K562 (cell line): Measurements from ENCODE around the gene NTN3. TPM values are rescaled to one million over a fixed set of nuclear protein-coding genes. Genes with fewer than 3 reads are reported as not detected.

Source experiments
- TGIF2 ChIP-seq: sonication (generic); formaldehyde crosslinking; IDR thresholded peaks from 2 replicates; pipeline ENCODE4 v1.8.1; 2022; ENCODE audit warnings: mild to moderate bottlenecking, missing genetic modification reagents, moderate library complexity
- polyA plus RNA-seq, 8 experiments: library from polyadenylated mRNA; depleted of rRNA in 4 of 8; stranded (reverse) in 5 of 8; unstranded in 3 of 8; fragments of >200 nt; fragmentation: Nextera tagmentation in 2 of 8; fragmentation: Illumina TruSeq in 1 of 8; extraction: Ambion mirVana in 2 of 8; extraction: Trizol in 1 of 8; gene quantifications; 2 replicates each; pipeline versions ENCODE4 v1.2.1 to v1.2.3, GENCODE V29; 2011 to 2014; ENCODE audit warnings: inconsistent platforms in 1 of 8, missing spikeins in 1 of 8
- total RNA-seq, 7 experiments: library from RNA; depleted of rRNA in 6 of 7; stranded (reverse); fragments of >200 nt in 6 of 7; fragmentation: Illumina TruSeq in 2 of 7; extraction: Trizol in 2 of 7; gene quantifications; 2 replicates each; pipeline versions ENCODE4 v1.2.1 to v1.2.3, GENCODE V29; 2011 to 2021; ENCODE audit warnings: low replicate concordance in 1 of 7
- TF ChIP-seq, protein P1 (sequence below), 2 experiments: fragments of 450-650 bp in 1 of 2; sonication (generic) in 1 of 2; formaldehyde crosslinking in 1 of 2; IDR thresholded peaks; 2 replicates each; pipeline versions ENCODE4 v1.7.1 to v1.9.0; 2016 to 2022; ENCODE audit warnings: inconsistent platforms in 1 of 2, mild to moderate bottlenecking in 1 of 2, missing genetic modification reagents in 1 of 2

The NTN3 gene
- total and polyA plus RNA-seq, 9 of the 15 experiments (the other 6 are each of a cell fraction or from before 2014, with no cell fraction given), result not detected

DNA sequence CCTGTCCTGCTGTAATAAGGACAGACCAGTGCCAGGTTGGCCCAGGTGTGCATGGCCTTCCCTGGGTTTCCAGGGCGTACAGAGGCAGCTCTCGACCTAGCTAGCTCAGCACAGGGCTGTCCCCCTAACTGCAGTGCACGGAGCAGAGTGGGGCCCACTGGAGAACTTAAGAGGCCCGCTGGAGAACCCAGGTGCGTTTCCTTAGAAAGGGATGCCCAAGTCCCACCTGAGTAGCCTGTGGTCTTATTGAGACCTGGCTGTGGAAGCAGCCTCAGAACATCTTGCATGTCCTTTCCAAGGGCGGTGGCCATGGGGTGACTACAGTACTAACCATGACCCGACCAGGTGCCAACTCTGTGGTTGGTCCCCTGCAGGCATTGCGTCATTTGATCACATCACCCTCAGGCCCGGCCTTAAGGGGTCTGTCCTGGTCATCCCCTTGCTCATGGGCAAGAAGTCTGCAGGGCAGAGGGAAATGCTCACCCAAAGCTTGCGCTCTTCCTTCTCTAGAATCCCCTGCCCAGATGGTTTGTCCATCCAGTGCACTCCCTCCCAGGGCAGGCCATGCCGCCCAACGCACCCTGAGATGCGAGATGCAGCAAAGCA is 45.2 kb upstream of the NTN3 start (continued):
- TF ChIP-seq, protein P1, sequence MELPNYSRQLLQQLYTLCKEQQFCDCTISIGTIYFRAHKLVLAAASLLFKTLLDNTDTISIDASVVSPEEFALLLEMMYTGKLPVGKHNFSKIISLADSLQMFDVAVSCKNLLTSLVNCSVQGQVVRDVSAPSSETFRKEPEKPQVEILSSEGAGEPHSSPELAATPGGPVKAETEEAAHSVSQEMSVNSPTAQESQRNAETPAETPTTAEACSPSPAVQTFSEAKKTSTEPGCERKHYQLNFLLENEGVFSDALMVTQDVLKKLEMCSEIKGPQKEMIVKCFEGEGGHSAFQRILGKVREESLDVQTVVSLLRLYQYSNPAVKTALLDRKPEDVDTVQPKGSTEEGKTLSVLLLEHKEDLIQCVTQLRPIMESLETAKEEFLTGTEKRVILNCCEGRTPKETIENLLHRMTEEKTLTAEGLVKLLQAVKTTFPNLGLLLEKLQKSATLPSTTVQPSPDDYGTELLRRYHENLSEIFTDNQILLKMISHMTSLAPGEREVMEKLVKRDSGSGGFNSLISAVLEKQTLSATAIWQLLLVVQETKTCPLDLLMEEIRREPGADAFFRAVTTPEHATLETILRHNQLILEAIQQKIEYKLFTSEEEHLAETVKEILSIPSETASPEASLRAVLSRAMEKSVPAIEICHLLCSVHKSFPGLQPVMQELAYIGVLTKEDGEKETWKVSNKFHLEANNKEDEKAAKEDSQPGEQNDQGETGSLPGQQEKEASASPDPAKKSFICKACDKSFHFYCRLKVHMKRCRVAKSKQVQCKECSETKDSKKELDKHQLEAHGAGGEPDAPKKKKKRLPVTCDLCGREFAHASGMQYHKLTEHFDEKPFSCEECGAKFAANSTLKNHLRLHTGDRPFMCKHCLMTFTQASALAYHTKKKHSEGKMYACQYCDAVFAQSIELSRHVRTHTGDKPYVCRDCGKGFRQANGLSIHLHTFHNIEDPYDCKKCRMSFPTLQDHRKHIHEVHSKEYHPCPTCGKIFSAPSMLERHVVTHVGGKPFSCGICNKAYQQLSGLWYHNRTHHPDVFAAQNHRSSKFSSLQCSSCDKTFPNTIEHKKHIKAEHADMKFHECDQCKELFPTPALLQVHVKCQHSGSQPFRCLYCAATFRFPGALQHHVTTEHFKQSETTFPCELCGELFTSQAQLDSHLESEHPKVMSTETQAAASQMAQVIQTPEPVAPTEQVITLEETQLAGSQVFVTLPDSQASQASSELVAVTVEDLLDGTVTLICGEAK (IDR thresholded peaks at IDR 0.05), result no peak
- TF ChIP-seq, protein P1 (CRISPR knock-in tag; IDR thresholded peaks at IDR 0.05), result no peak
- TF ChIP-seq TGIF2 (CRISPR knock-in tag), result no peak
- TF ChIP-seq, all 486 proteins: peak for 0
